GM12875 (cell line): ENCODE data around the gene TLCD1.

Experiments used
- H3K4me3 ChIP-seq: one replicate; pipeline ENCODE4 v1.5.1; 2011; ENCODE audit warnings: low read depth, low read length, control low read depth
- CTCF ChIP-seq: IDR thresholded peaks from 2 replicates; pipeline ENCODE4 v1.5.1; 2011; ENCODE audit warnings: low read depth, mild to moderate bottlenecking, control low read depth, inconsistent platforms, low read length, moderate library complexity, borderline replicate concordance; ENCODE audit not compliant: insufficient read depth

The TLCD1 gene

GRCh38 chr17:28712705-28713415 is 13.2 kb downstream of the TLCD1 start:
- no peak for TF ChIP-seq CTCF
- H3K4me3 ChIP-seq: no peak overlapping the region

GRCh38 chr17:28712032-28712704 is 13.9 kb downstream of the TLCD1 start:
- H3K4me3 ChIP-seq: peak overlapping the region; percentile 81
- 0 out of 2 replicates have a peak, but pooled peaks have one; percentile 16 for TF ChIP-seq CTCF

GRCh38 chr17:28711723-28712031 is 14.4 kb downstream of the TLCD1 start, which contains the start of gene PROCA1:
PROCA1 (minus strand) TSS chr17:28711888; CDS start chr17:28711660, 228 bp downstream.
- no peak for TF ChIP-seq CTCF
- peak within 1 kb of the TSS; percentile 81 for H3K4me3 ChIP-seq

DNA sequence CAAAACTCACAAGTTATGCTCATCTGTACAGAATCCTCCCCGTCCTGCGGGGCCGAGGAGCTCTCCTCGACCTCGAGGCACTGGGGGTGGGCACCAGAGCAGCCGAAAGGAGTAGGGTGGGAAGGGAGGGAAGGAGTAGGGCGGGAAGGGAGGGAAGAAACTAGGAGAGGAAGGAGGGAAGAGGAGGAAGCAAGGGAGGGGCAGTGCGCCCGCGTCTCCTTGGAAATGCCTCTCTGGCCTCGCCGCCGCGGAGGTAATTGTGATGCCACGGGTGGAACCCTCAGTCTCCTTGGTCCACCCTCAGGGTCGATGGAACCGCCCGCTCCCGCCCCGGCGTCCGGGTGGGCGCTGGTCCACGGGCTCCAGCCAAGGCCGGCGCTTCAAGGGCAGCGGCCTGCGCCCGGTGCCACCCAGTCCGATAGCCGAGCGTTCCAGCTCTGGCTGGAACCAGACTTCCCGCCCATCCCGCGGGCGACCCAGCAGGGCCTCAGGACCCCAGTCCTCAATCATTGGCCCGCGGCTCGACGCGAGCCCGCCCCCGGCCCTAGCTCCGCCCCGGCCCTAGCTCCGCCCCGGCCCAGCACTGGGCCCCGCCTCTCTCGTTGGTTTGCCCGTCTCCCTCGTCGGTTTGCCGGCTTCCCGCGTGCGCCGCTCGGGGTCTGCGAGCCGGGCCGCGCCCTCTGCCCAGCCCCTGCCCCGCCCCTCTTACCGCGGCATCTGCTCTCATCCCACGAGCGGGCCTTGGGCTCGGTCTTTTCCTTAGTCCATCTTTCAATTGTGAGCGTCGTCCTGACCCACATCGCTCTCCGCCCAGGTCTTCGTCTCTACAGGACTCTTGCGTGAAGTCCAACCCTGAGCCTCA is 14.9 kb downstream of the TLCD1 start:
- no peak for TF ChIP-seq CTCF
- H3K4me3 ChIP-seq: peak overlapping the region; percentile 81

DNA sequence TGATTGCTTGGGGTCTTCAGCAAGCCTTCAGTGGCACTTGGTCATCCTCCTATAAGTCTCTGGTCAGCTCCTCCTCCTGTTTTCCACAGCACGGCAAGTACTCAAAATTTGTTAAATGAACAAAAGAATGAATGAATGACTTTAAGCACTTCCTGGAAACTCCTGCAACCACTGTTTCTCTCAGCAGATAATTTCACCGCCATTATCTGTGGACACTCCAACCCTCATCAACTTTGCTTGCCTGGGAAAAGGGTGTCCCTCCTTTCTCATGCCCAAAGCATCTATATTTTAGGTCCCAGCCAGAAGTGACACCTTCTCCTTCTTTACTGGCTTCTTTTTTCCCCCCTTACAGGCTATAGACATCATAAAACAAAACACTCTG is 18.7 kb downstream of the TLCD1 start:
- TF ChIP-seq CTCF: no peak
- no peak overlapping the region for H3K4me3 ChIP-seq

GRCh38 chr17:28706471-28707338 is 19.3 kb downstream of the TLCD1 start:
- H3K4me3 ChIP-seq: no peak overlapping the region

More at GRCh38 chr17:28706471-28707338, 19.3 kb downstream of the TLCD1 start:
- TF ChIP-seq CTCF: no peak
